Loucy (cell line): ENCODE data around the gene AGAP1.

ENCODE experiments used
- H2AFZ ChIP-seq: fragments of 200-600 bp; sonication (generic); 2 replicates; pipeline ENCODE4 v1.6.0; 2016; ENCODE audit warnings: antibody characterized with exemption, mild to moderate bottlenecking, low read length, moderate library complexity
- H3F3A ChIP-seq: fragments of 200-600 bp; 2 replicates; pipeline ENCODE4 v1.6.0; 2016; ENCODE audit warnings: antibody characterized with exemption, low read depth, mild to moderate bottlenecking
- H3K27me3 ChIP-seq: fragments of 200-600 bp; sonication (generic); 2 replicates; pipeline ENCODE4 v1.6.1; 2014; ENCODE audit warnings: low read length, mild to moderate bottlenecking; ENCODE audit not compliant: insufficient read depth, poor library complexity, severe bottlenecking
- H3K36me3 ChIP-seq: fragments of 200-600 bp; sonication (generic); 2 replicates; pipeline ENCODE4 v1.6.1; 2016; ENCODE audit warnings: low read length; ENCODE audit not compliant: insufficient read depth
- H3K4me1 ChIP-seq: fragments of 200-600 bp; sonication (generic); 2 replicates; pipeline ENCODE4 v1.5.1; 2014; ENCODE audit warnings: low read length, mild to moderate bottlenecking; ENCODE audit not compliant: insufficient read depth, poor library complexity, severe bottlenecking
- H3K4me2 ChIP-seq: fragments of 200-600 bp; sonication (generic); 2 replicates; pipeline ENCODE4 v1.6.0; 2014; ENCODE audit warnings: antibody characterized with exemption, low read length, low read depth, mild to moderate bottlenecking; ENCODE audit not compliant: poor library complexity, severe bottlenecking
- H3K4me3 ChIP-seq: fragments of 200-600 bp; sonication (generic); 2 replicates; pipeline ENCODE4 v1.5.1; 2014; ENCODE audit warnings: low read length, mild to moderate bottlenecking, mixed read lengths; ENCODE audit not compliant: poor library complexity, severe bottlenecking
- H3K79me2 ChIP-seq: fragments of 200-600 bp; sonication (generic); 2 replicates; pipeline ENCODE4 v1.6.1; 2014; ENCODE audit warnings: low read length; ENCODE audit not compliant: insufficient read depth
- H3K9ac ChIP-seq: fragments of 200-600 bp; sonication (generic); 2 replicates; pipeline ENCODE4 v1.6.0; 2014; ENCODE audit warnings: mild to moderate bottlenecking, low read depth, low read length, moderate library complexity; ENCODE audit not compliant: poor library complexity, severe bottlenecking
- H3K9me2 ChIP-seq: fragments of 200-600 bp; sonication (generic); replicated peaks from 2 replicates; pipeline ENCODE4 v1.6.1; 2016; ENCODE audit warnings: low read depth, low read length, mixed read lengths
- H3K9me3 ChIP-seq: fragments of 200-600 bp; sonication (generic); 2 replicates; pipeline ENCODE4 v1.6.1; 2014; ENCODE audit warnings: mild to moderate bottlenecking, antibody characterized with exemption, low read length, low read depth; ENCODE audit not compliant: insufficient read depth
- H4K20me1 ChIP-seq: fragments of 200-600 bp; sonication (generic); 2 replicates; pipeline ENCODE4 v1.6.0; 2014; ENCODE audit warnings: antibody characterized with exemption, low read length, mild to moderate bottlenecking; ENCODE audit not compliant: insufficient read depth, poor library complexity, severe bottlenecking
- EZH2phosphoT487 ChIP-seq: fragments of 200-600 bp; IDR thresholded peaks from 2 replicates; pipeline ENCODE4 v1.6.1; 2018; ENCODE audit warnings: antibody characterized with exemption, mild to moderate bottlenecking, moderate library complexity, borderline replicate concordance
- TF ChIP-seq, protein P1 (sequence below): fragments of 200-600 bp; sonication (generic); conservative IDR thresholded peaks from 2 replicates; pipeline ENCODE4 v1.5.1; 2014; ENCODE audit warnings: mild to moderate bottlenecking, antibody characterized with exemption, low read length

AGAP1 gene

DNA sequence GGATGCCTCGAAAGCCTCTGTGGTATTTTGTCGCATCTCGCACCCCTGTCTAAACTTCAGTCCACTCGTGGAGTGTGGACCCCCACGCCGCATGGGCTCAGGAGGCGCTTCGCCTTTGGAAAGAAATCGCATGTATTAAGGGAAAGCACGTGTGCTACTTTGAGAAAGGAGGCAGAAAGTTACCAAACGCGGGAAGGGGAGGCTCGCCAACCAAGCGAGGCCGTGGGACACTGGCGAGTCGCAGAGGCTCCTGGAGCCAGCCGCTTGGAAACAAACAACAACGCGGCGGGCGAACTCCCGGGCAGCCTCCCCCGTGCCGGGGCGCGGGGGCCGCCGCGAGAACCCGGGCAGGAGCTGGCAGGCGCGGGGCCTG, 455 bp upstream of the AGAP1 start:
- H3F3A ChIP-seq, result no peaks in the 10 kb centered on the region
- H3K36me3 ChIP-seq, result no peaks in the 10 kb centered on the region
- H4K20me1 ChIP-seq, result no peaks in the 10 kb centered on the region
- H3K4me2 ChIP-seq, result no peak overlapping the region
- no peak overlapping the region for H3K9ac ChIP-seq
- no peak overlapping the region for H2AFZ ChIP-seq
- no peaks in the 10 kb centered on the region for H3K27me3 ChIP-seq
- TF ChIP-seq, protein P1, sequence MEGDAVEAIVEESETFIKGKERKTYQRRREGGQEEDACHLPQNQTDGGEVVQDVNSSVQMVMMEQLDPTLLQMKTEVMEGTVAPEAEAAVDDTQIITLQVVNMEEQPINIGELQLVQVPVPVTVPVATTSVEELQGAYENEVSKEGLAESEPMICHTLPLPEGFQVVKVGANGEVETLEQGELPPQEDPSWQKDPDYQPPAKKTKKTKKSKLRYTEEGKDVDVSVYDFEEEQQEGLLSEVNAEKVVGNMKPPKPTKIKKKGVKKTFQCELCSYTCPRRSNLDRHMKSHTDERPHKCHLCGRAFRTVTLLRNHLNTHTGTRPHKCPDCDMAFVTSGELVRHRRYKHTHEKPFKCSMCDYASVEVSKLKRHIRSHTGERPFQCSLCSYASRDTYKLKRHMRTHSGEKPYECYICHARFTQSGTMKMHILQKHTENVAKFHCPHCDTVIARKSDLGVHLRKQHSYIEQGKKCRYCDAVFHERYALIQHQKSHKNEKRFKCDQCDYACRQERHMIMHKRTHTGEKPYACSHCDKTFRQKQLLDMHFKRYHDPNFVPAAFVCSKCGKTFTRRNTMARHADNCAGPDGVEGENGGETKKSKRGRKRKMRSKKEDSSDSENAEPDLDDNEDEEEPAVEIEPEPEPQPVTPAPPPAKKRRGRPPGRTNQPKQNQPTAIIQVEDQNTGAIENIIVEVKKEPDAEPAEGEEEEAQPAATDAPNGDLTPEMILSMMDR, result no peak
- TF ChIP-seq EZH2phosphoT487, result no peak
- H3K4me3 ChIP-seq, result no peak overlapping the region
- no peaks in the 10 kb centered on the region for H3K79me2 ChIP-seq
- H3K9me3 ChIP-seq, result peaks cover 5% of the 10 kb centered on the region; the same call in 1 of the 2 replicates
- H3K4me1 ChIP-seq, result no peaks in the 10 kb centered on the region
- H3K9me2 ChIP-seq, result no peaks in the 10 kb centered on the region

DNA sequence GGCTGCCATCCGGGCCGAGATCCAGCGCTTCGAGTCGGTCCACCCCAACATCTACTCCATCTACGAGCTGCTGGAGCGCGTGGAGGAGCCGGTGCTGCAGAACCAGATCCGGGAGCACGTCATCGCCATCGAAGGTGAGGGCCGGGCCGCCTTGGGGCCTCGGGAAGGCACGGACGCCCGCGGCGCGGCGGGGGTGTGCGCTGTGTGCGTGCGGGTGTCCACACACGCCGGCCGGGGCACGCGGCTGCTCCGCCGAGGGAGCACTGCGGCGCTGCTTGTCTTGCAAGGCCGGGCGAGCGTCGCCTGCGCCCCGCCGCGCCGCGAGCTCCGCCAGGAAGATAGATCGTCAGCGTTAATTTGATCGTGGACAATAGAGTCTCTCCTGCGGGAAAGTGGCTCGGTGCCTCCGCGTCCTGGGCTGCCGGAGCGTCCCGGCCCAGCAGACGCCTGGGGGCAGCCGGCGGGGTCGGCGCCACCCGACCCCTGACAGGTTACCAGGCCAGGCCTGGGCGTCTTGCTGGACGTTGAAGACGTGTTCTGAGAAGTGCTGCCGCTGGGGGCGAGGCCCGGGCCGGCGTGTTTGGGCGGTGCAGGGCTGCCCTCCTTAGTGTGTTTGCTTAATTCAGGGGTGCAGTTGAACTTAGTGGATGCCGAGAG, 1.0 kb downstream of the AGAP1 start:
- Histone ChIP-seq H3K9me3 (peaks cover 5% of the 10 kb centered on the region; the same call in 1 of the 2 replicates), H3K4me1 (no peaks in the 10 kb centered on the region), H3K9ac (no peak overlapping the region), H4K20me1 (no peaks in the 10 kb centered on the region), H3K9me2 (no peaks in the 10 kb centered on the region), H3F3A (no peaks in the 10 kb centered on the region), H3K79me2 (no peaks in the 10 kb centered on the region), H3K27me3 (no peaks in the 10 kb centered on the region), H3K4me3 (no peak overlapping the region), H2AFZ (no peak overlapping the region), H3K4me2 (no peak overlapping the region), H3K36me3 (no peaks in the 10 kb centered on the region)
- TF ChIP-seq EZH2phosphoT487, result no peak
- TF ChIP-seq, protein P1, result no peak

DNA sequence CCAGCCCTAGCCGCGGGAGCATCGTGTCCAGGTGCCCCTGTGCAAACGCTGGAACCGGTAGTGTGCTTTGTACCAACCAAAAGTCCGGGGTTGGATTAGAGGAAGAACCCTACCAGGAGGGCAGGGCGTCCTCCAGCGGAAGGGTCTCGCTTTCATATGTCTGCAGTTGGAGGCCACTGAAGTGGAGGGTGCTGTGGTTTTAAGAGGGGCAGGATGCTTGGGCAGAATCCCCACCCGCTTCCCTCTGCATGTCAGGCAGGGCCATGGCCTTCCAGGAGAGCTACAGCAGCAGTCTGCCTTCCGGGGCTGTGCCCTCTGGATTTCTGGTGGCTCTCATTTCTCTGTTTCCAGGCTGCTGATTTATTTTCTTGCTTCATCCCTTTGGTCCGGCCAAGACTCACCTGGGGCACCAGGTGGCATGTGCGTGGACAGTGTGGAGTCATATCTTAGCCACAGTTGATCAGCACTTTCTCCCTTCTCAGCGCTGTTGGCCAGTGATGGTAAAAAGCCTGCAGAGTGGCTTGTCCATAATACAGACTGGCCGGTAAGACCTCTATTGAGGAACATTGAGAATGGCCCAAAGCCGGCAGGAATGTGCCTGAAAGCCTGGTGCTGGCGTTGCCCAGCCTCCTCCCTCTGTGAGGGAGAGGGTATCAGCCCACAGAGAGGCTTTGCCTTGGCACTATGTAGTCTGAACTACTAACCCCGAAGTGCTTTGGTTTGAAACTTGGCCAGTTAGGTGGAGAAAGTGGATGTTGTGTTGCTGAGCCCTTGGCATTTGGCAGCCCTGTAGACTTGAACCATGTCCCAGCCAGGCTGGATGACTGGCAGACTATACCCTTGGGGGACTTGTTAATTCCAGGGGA, 1.8 kb downstream of the AGAP1 start:
- no peaks in the 10 kb centered on the region for H4K20me1 ChIP-seq
- H3K9me3 ChIP-seq, result peaks cover 5% of the 10 kb centered on the region; the same call in 1 of the 2 replicates
- TF ChIP-seq, protein P1, result no peak
- no peak for TF ChIP-seq EZH2phosphoT487
- H3K4me2 ChIP-seq, result no peak overlapping the region
- H3K27me3 ChIP-seq, result no peaks in the 10 kb centered on the region
- no peak overlapping the region for H2AFZ ChIP-seq
- H3K79me2 ChIP-seq, result no peaks in the 10 kb centered on the region
- H3K9ac ChIP-seq, result no peak overlapping the region
- H3K4me3 ChIP-seq, result no peak overlapping the region
- H3K9me2 ChIP-seq, result no peaks in the 10 kb centered on the region
- H3K36me3 ChIP-seq, result no peaks in the 10 kb centered on the region
- no peaks in the 10 kb centered on the region for H3K4me1 ChIP-seq
- no peaks in the 10 kb centered on the region for H3F3A ChIP-seq
